NOMO-1 treated with DMSO at 0.1 percent for 48 hours (cell line): ENCODE measurements around the gene ELAVL3.
"Not testable (repeated sequence)": the region's sequence is repeated elsewhere in the genome, so short reads cannot be mapped to it uniquely, and the experiment has no call there.

ENCODE experiments used
- DNase-seq: peaks from one replicate; lab custom pipeline; 2025; ENCODE audit not compliant: unreplicated experiment; lab: John Stamatoyannopoulos, UW

ELAVL3 gene

DNA sequence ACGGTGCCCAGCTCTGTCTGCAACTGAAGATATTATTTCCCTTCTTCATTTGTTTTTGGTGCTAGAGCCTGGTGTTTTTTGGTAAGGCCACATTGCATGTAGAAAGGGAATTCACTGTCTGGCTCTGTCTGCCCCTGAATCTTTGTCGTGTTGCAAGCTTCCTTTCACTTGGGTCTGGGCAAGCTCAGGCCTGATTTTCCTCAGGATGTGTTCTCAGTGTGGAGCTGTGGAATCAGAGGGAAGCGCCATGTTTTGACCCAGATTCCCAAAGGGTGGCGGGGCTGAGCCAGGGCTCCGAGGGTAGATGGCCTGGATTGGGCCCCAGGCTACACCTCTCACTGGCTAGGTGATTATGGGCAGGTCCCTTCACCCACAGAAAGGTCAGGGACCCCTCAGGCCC, 36.8 kb downstream of the ELAVL3 start:
- no peak for DNase-seq

DNA sequence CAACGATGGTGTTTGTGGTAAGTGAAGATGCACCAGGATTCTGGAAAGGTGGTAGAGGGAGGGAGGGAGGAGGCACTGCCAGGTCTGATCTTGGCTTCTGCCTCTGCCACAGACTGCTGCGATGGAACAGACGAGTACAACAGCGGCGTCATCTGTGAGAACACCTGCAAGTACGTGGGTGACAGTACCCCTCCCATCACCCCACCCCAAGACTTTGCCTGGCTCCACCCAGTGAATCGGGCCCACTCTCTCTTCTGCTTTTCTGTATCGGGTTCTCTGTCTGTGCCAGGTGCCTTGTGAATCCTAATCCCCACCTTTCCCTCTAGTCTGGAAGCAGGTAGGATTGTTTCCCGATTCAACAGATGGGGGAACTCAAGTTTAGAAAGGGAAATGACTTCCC, 42.9 kb downstream of the ELAVL3 start:
- DNase-seq = no peak

DNA sequence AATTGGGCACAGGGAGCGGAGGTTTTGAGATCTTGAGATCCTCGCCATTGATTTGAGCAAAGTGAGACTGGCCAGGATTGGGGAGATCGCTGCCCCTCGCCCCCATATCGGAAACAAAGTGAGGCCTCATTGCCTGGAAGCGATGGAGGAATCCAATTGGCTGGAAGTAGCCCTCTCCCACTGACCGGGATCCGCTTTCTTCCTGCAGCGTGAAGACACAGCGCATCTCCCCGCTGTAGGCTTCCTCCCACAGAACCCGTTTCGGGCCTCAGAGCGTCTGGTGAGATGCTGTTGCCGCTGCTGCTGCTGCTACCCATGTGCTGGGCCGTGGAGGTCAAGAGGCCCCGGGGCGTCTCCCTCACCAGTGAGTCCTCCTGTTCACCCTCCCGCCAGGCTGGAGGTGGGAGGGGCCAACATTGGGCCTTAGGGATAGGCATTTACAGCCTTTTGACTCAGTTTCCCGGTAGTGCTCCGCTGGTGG, 45.0 kb downstream of the ELAVL3 start:
- DNase-seq = no peak

DNA sequence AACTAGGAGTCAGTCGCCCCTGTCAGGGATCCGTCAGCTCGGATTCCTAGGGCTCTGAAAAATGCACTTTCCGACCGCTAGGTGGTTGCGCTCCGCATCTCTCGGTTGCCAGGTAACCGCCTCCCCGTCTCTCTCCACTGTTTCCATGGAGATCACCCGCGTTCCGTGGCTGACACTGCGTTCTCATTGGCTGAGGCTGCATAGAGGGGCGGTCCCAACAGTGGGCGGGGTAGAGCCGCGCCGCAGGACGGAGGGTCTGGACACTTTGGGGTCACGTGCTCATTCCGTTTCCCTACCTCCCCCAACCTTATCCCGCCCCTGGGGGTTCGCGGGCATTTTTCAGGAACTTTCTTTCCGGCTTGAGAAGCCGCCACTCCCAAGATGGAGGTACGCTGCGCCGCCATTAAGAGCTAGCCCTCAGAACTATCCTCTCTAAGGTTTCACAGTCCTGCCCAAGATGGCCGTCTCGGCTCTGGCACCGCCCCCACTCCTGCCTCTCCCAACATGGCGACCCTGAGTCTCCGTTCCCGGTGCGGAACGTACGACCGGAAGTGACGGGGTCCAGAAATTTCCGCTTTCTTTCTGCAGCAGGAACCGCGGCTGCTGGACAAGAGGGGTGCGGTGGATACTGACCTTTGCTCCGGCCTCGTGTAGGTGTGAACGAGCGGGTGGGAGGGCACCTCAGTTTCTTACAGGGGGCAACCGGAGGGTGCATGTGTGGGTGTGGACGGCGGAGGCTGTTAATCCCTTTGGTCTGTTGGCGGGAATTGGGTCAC, 45.6 kb downstream of the ELAVL3 start, which contains the start of the genes ODAD3 and PRKCSH:
Gene ODAD3, minus strand, starts transcription at position 65 of the 776 bp plus-strand sequence. CDS start 105 bp downstream, outside the sequence.
Gene PRKCSH, plus strand, starts transcription at position 579 of the 776 bp plus-strand sequence. CDS start 483 bp downstream, outside the sequence.
- peak; percentile 100 for DNase-seq

DNA sequence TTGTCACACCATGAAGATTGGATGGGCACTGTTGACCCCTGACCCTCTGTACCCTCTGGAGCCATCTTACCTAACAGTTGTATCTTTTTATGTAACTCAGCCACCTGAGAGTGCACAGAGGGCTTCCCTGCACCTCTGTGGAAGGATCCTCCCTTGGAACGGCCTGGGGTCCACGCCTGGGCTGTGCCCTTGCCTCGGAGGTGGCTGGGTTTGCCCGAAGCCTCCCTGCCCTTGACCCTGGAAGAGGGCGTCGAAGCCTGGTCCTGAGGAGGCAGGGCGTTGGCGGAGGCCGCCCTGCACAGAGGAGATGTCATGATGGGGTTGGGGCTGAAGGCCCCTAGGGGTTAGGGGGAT, 46.2 kb downstream of the ELAVL3 start:
- no peak for DNase-seq

DNA sequence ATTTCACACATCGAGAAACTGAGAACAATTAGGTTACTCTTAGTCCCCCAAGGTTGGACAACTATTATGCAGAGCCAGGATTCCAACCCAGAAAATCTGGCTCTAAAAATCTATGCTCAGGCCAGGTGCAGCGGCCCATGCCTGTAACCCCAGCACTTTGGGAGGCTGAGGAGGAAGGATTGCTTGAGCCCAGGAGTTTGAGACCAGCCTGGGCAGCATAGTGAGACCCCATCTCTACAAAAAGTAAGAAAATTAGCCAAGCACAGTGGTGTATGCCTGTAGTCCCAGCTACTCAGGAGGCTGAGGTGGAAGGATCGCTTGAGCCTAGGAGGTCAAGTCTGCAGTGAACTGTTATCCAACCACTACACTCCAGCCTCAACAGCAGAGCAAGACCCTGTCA, 47.3 kb downstream of the ELAVL3 start:
- DNase-seq = not testable (repeated sequence)

DNA sequence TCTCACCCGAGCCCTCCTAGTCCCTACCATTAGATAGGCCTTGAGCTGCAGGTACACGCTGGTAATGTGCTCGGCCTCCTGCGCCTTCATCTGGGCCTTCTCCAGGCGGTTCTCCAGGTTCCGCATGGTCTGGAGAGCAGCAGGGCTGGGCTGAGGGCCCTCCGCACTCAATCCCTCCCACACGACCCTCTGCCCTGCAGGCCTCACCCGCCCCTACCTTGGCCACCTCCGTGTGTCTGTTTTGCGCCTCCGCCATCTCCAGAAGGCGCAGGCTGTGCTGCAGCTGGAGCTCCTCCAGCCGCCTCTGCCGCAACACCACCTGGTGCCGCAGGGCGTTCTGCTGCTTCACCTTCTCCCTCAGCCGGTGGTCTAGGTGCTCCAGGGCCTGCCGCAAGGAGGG, 54.2 kb downstream of the ELAVL3 start:
- no peak for DNase-seq

DNA sequence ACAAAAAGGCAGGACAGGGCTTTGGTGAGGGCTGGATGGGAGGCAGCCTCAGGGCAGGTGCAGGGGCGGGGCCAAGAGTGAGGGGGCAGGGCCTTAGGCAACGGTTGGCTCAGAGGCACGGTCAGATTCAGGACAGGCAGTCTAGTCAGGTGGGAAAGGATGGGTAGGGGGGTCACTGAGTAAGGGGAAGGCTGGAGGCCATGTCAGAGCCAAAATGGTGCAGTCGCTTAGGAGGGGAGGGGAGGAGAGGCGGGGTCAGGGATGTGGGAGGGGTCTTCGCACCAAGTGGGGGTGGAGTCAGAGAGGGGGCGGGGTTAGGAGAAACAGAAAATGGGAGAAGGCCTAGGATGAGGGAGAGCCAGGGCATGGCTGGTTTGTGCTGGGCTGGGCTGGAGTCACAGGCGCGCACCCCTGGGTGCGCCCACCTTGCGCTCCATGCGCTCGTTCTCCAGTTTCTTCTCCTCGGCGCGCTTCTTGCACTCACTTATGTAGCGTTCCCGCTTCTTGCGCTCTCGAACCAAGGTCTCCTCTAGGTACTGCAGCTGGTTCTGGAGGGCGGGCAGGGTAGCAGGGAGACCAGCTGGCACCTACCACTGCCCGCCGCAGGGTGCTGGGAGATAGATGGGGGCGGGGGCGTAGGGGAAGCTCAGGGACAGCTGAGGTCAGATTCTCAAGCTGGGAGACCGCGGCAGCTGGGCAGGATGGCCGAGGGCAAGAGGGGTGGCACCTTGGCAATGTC, 55.0 kb downstream of the ELAVL3 start:
- DNase-seq = no peak

DNA sequence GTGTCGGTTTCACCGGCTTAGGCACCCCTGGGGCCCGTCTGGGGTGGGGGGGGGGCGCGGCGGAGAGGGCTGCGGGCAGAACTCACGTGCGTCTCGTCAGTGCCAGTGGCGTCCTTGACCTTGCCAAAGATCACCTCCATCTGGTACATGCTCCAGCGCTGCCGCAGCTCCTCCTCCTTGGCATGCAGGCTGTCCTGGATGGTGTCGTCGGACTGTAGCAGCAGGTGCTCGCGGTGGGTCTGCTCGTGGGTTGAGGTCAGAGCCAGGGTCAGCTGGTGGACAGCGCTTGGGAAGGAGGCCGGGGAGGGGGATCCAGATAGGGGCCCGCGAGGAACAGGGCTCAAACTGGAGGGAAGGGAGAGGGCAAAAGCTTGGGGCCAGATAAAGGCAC, 57.1 kb downstream of the ELAVL3 start:
- DNase-seq = no peak

DNA sequence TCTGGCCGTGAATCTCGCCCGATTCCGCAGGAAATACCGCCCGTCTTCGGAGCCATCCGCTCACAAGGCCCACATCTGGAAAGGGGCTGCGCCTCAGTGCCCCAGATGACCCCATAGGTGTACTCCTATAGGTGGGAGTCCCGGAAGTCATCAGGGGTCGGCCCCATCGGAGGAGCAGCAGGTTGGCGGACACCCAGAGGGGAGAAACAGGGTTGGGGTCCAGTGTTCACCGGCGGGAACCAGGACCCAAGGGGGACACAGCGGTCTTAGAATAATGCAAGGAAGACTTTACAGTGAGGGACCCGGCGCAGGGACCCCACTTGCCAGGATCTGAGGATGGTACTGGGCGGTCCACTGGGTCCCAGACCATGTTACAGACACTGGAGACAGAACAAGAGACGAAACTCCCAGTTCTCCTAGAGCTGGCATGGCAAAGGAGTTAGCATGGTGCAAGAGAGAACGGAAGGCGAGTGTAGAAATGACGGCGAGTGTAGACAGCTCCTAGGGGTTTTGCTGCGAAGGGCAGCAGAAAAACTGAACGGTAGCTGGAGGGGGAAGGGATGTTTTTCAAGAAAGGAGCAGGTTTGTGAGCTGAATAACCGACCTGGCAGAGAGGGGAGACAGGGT, 57.6 kb downstream of the ELAVL3 start:
- no peak for DNase-seq

DNA sequence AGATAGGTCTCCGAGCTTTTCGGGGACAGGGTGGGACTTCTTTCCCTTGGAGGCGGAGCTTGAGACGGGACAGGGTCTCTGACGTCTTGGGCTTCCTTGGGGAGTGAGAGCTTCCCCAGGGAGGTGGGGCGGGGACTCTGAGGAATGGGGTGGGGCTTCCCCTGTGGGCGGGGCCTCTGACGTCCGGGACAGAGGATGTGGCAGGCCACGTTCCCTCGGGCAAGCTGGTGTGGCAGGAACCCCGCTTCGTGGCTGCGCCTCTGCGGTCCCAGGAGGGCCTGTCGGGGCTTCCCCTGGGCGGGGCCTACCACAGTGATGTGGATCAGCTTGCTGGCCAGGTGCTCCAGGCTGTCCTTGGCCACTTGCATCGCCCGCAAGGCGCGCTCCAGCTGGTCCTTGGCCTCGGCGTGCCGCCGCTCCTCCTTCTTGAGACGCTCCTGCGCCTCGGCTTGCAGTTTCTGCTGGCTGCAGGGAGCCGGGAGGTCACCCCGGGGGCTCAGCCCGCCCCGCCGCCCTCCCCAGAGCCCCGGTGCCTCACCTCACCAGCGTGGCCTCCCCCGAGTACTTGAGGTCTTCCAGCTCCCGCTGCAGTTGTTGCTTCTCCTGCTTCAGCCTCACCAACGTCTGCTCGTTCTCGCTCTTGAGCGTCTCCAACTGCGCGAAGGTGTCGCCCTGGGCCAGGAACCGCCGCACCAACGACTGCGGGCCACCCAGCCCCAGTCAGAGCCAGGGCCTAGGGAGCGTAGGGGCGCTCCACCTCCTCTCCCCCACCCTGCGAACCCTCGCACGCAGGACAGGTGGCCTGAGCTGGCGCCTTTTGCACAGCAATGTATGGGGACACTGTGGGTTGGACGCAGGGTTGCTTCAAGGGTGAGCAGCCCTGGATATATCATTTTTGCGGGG, 58.4 kb downstream of the ELAVL3 start:
- no peak for DNase-seq

DNA sequence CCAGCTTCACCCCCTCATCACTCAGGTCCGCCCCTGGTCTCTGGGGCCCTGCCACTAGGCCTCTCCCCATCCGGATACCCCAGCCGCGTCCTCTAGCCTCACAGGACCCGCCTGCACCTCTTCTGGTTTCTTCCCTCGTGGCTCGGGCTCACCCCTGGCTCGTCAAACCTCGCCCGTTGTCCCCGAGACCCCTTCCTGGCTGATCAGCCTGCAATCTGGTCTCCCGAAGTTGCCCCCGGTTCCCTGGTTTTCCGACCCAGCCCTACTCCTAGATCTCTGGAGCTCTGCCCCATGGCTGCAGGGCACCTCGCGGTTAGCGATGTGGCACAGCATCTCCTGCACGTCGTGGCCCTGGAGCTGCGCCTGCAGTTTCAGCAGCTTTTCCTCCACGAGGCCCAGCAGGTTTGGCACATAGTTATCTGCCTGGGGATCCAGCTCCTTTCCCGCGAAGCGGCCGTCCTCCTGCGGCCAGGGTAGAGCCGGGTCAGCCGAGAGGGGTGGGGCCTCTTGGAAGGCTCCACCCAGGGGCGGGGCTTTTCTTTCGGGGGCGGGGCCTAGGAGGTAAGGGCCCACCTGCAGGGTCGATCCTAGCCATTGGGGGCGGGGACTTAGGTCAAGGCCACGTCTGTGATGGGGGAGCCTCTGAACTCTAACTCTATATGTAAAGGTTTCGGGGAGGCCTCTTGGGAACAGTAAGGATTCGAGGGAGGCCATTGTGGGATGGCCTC, 59.3 kb downstream of the ELAVL3 start:
- no peak for DNase-seq

DNA sequence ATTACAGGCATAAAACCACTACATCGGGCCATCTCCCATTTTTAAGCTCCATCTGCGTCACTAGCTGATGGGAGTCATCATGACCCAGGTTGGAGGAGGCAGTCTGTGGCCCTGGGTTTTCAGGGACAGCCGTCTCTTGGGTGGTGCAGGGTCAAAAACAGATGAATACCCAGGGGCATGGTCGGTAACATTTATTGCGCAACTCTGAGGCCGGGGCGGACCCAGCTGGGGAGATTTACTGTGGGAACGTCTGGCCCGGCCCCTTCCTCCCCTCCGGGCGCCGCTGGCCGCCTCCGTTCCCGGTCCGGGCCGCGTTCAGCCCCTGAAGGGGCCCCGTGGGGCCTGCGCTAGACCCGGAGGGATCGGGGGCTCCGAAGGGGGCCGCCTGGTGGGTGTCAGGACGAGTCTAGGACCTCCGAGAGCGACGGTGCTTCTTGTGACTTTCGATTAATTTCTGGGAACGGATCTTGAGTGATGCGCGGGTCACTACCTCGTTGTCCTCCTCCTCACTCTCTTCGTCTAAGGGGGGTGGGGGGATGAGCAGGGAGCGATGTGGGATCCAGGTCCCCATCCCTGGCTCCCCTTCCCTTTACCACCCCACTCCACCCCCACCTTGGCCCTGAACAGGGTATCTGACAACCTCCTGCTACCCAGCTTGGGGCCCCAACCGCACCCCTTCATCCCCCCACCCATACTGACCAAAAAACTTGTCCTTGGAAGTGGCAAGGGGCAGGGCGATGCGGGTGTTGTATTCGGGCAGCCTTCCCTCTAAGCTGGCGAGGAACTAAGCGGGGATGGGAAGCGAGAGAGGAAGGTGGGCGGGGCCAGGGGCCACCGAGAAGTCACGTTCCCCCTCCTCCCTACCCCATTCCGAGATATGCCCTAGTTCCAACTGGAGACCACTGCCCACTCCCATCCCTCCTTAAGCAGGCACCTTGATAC, 60.1 kb downstream of the ELAVL3 start:
- DNase-seq = peak; percentile 14

DNA sequence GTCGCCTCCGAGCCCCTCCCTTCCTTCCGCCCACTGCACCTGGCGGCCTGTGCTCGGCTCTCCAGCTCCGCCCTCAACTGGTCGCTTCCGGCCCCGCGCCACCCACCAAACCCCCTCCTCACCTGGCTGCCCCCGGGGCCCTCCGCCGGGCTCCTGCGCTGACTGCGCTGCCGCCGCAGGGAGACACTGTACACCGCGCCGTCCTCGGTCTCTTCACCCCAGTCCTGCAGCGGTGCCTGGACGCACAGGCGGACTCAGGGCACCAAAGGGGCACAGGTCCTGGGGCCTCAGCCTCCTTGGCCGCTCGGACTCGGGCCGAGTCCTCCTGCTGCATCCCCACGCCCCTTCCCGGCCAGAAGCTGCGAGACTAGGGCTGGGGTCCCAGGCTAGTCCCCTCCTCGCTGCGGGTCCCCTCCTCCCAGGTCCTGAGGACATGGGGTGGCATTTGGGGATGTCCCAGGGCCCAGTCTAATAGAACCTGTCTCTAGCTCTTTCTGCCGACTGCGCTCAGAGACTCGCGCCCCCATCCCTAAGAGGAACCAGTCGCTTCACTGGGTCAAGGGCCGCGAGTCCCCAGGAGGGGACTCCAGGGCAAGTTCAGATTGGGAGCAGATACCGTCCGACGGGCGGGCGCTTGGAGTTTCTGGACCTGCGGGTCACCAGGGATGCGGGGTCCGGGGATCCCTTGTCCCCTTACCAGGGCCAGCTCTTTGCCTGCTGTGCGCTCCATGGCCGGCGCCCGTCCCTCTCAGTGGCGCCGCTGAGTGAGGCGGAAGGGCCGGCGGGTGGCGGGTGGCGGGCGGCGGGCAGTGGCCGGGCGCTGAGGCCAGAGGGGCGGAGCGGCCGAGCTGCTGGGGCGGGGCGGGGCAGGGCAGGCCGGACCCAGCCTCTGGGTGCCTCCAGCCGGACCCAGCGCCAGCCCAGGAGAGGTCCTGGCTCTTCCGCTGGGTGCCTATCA, 62.0 kb downstream of the ELAVL3 start, which contains the start of gene RGL3:
Gene RGL3, minus strand, starts transcription at position 766 of the 958 bp plus-strand sequence. Its CDS starts 36 bp downstream, at position 730.
- DNase-seq = no peak

DNA sequence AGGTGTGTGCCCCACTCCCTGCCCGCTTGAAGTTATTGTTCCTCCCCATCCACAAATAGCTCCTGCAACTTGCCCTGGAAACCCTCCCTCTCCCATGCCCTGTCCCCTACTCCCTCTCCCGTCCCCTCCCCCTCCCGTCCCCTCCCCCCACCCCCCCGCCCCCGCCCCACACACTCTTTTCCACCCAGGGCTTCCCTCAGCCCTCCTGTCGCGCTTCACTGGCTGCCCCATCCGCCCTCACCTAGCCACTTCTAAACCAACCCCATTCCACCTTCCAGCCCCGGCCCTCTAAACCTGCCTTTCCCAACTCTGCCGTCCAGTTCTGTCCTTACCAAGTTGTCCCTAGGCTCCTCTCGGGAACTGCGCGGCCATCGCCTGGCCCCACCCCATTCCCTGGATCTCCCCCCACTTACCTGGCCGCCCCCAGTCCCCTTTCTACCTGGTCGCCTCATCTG, 62.7 kb downstream of the ELAVL3 start:
- DNase-seq = no peak

DNA sequence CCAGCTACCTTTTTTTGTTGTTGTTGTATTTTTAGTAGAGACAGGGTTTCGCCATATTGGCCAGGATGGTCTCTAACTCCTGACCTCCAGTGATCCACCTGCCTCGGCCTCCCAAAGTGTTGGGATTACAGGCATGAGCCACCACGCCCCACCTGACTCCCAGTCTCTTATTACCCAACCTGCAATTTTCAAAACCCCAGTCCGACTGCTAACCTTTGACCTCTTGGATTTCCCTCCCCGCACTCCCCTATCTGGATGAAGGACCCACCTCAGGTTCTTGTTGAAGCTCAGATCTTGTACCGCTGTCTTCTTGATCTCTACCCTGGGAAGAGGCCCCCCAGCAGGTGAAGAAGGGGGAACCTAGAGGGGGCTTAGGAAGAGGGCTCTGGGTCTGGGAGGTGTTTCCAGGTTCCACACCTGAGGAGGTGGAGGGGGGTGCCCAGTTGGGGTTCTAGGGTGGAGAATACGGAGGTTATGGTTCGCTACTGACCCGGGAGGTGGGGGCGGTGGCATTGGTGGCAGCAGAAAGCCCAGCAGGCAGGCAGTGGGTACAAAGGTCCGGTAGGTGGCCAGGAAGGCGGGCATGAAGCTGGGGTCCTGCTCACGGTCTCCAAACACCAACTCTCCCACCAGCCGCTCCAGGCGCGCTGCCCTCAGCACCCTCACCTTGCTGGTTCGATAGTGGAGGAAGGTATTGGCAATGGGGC, 64.3 kb downstream of the ELAVL3 start:
- no peak for DNase-seq

DNA sequence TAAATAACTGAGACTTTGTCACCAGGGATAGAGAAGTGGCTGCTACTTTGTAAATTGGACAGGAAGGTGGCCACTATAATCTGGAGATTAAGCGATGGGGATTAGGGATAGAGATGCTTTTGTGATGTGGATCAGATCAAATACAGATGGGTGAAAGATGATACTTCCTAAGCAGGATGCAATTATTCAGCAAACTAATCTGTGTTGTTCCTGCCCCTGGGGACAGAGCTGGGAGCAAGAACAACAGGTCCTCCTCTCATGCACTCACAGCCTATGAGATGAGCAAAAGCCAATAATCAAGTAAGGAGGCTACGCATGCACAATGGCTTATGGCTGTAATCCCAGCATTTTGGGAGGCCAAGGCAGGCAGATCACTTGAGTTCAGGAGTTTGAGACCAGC, 66.3 kb downstream of the ELAVL3 start:
- DNase-seq = no peak
